H1 (cell line): ENCODE data around the gene IFIT5. TPM values are rescaled to one million over a fixed set of nuclear protein-coding genes. Genes with fewer than 3 reads are reported as not detected.

Experiments used
- CTCF ChIA-PET: fragments of 300-600 bp; sonication (Branson Sonifier 250); formaldehyde crosslinking; loops from one replicate; lab custom pipeline; 2021; ENCODE audit not compliant: partially characterized antibody; lab: Charles Lee
- POLR2A ChIA-PET: fragments of 300-600 bp; sonication (Branson Sonifier 250); formaldehyde crosslinking; loops from one replicate; lab custom pipeline; 2021; ENCODE audit warnings: inconsistent platforms; ENCODE audit not compliant: partially characterized antibody; lab: Charles Lee
- DNase-seq, 2 experiments: peaks; one replicate each; pipeline versions ENCODE4 v3.0.0 to v3.0.0-alpha.2; 2010 to 2022; ENCODE audit warnings: low spot score in 2 of 2, low read depth in 1 of 2, mixed read lengths in 1 of 2
- FAIRE-seq: peaks from 2 replicates; lab custom pipeline; 2011; peaks lifted over from hg19 to GRCh38; lab: Jason Lieb, UNC
- H2AFZ ChIP-seq: 2 replicates; pipeline ENCODE4 v1.8.1; 2012; ENCODE audit warnings: low read length, inconsistent platforms
- H2AK5ac ChIP-seq: 2 replicates; pipeline ENCODE4 v1.6.1; 2013; ENCODE audit warnings: low read depth, low read length
- H2BK120ac ChIP-seq: replicated peaks from 2 replicates; pipeline ENCODE3; 2013; ENCODE audit warnings: low read depth, low read length, inconsistent platforms
- H2BK12ac ChIP-seq: 2 replicates; pipeline ENCODE4 v1.6.1; 2013; ENCODE audit warnings: low read depth, low read length
- H2BK15ac ChIP-seq: 2 replicates; pipeline ENCODE4 v1.6.1; 2013; ENCODE audit warnings: low read length
- H2BK20ac ChIP-seq: 2 replicates; pipeline ENCODE4 v1.6.1; 2013; ENCODE audit warnings: low read length
- H2BK5ac ChIP-seq: 2 replicates; pipeline ENCODE4 v1.6.1; 2013; ENCODE audit warnings: low read depth, low read length
- H3K14ac ChIP-seq: 2 replicates; pipeline ENCODE4 v1.6.1; 2013; ENCODE audit warnings: inconsistent platforms; ENCODE audit not compliant: insufficient read length
- H3K18ac ChIP-seq: 2 replicates; pipeline ENCODE4 v1.6.1; 2013; ENCODE audit warnings: low read length; ENCODE audit errors: extremely low read depth
- H3K23ac ChIP-seq: 2 replicates; pipeline ENCODE4 v1.6.1; 2013; ENCODE audit warnings: inconsistent platforms; ENCODE audit not compliant: insufficient read length
- H3K23me2 ChIP-seq: 2 replicates; pipeline ENCODE4 v1.6.1; 2013; ENCODE audit warnings: low read depth, low read length
- H3K27ac ChIP-seq: 2 replicates; pipeline ENCODE4 v1.6.1; 2011; ENCODE audit warnings: low read depth, low read length, inconsistent platforms
- H3K27me3 ChIP-seq, 4 experiments: replicated peaks in 1 of 4; 1 replicate in 1 of 4; 2 replicates in 3 of 4; pipeline versions ENCODE4 v1.6.1 to v1.8.1; 2011 to 2013; ENCODE audit warnings: low read length in 3 of 4, mild to moderate bottlenecking in 3 of 4, inconsistent platforms in 2 of 4, mixed read lengths in 2 of 4, moderate library complexity in 1 of 4; ENCODE audit not compliant: control insufficient read depth in 3 of 4, insufficient read depth in 3 of 4; ENCODE audit errors: extremely low read depth in 1 of 4
- H3K36me3 ChIP-seq, 4 experiments: 2 replicates each; pipeline versions ENCODE4 v1.6.1 to v1.8.1; 2011 to 2013; ENCODE audit warnings: mild to moderate bottlenecking in 4 of 4, low read length in 3 of 4, moderate library complexity in 2 of 4, control low read depth in 1 of 4, inconsistent platforms in 1 of 4; ENCODE audit not compliant: insufficient read depth in 4 of 4, control insufficient read depth in 2 of 4
- H3K4ac ChIP-seq: replicated peaks from 2 replicates; pipeline ENCODE3; 2013; ENCODE audit warnings: low read length, low read depth, mixed read lengths, inconsistent platforms; ENCODE audit not compliant: insufficient read length
- H3K4me1 ChIP-seq, 4 experiments: replicated peaks in 1 of 4; 1 replicate in 1 of 4; 2 replicates in 3 of 4; pipeline versions ENCODE4 v1.6.1 to v1.8.1; 2011 to 2013; ENCODE audit warnings: low read length in 3 of 4, inconsistent platforms in 2 of 4, mixed read lengths in 1 of 4; ENCODE audit not compliant: insufficient read depth in 4 of 4, control insufficient read depth in 3 of 4
- H3K4me2 ChIP-seq, 2 experiments: 2 replicates each; pipeline versions ENCODE4 v1.6.1 to v1.8.1; 2011 to 2013; ENCODE audit warnings: low read depth in 2 of 2, low read length in 2 of 2, control low read depth in 1 of 2, inconsistent platforms in 1 of 2, mild to moderate bottlenecking in 1 of 2; ENCODE audit not compliant: insufficient read depth in 1 of 2
- H3K4me3 ChIP-seq, 4 experiments: fragments of 200-600, 300-600 bp in 1 of 4; sonication (generic), shearing (Covaris generic), sonication (Bioruptor Twin) in 1 of 4; 2 replicates each; pipeline versions ENCODE4 v1.5.1 to v1.8.1; 2011 to 2016; ENCODE audit warnings: low read length in 4 of 4, low read depth in 3 of 4, control low read depth in 2 of 4, inconsistent platforms in 2 of 4, mild to moderate bottlenecking in 2 of 4, mixed read lengths in 1 of 4, moderate library complexity in 1 of 4; ENCODE audit not compliant: insufficient read depth in 2 of 4; ENCODE audit errors: extremely low read depth in 1 of 4
- H3K56ac ChIP-seq: replicated peaks from 2 replicates; pipeline ENCODE3; 2013; ENCODE audit warnings: low read depth, mild to moderate bottlenecking, mixed read lengths, low read length, inconsistent platforms; ENCODE audit not compliant: insufficient read length
- H3K79me1 ChIP-seq: 2 replicates; pipeline ENCODE4 v1.6.1; 2013; ENCODE audit warnings: low read depth, low read length, control low read depth
- H3K79me2 ChIP-seq, 2 experiments: 2 replicates each; pipeline versions ENCODE4 v1.6.1 to v1.8.1; 2012 to 2013; ENCODE audit warnings: low read length in 2 of 2, mild to moderate bottlenecking in 2 of 2, inconsistent platforms in 1 of 2; ENCODE audit not compliant: insufficient read depth in 2 of 2, control insufficient read depth in 1 of 2
- H3K9ac ChIP-seq, 4 experiments: replicated peaks in 1 of 4; 1 replicate in 1 of 4; 2 replicates in 3 of 4; pipeline versions ENCODE4 v1.6.1 to v1.8.1; 2011 to 2013; ENCODE audit warnings: low read depth in 3 of 4, low read length in 3 of 4, control low read depth in 2 of 4, mild to moderate bottlenecking in 2 of 4, moderate library complexity in 2 of 4, inconsistent platforms in 1 of 4; ENCODE audit errors: extremely low read depth in 1 of 4
- H3K9me3 ChIP-seq, 2 experiments: 2 replicates each; pipeline versions ENCODE4 v1.6.1 to v1.8.1; 2012 to 2013; ENCODE audit warnings: mild to moderate bottlenecking in 2 of 2, moderate library complexity in 2 of 2, control low read depth in 1 of 2, inconsistent platforms in 1 of 2, low read depth in 1 of 2, low read length in 1 of 2, mixed read lengths in 1 of 2; ENCODE audit not compliant: insufficient read depth in 2 of 2
- H4K20me1 ChIP-seq, 2 experiments: replicated peaks in 1 of 2; 2 replicates each; pipeline versions ENCODE3 to v1.8.1; 2011 to 2013; ENCODE audit warnings: inconsistent platforms in 2 of 2, low read length in 2 of 2, mild to moderate bottlenecking in 1 of 2; ENCODE audit not compliant: insufficient read depth in 2 of 2, control insufficient read depth in 1 of 2
- H4K5ac ChIP-seq: 2 replicates; pipeline ENCODE4 v1.6.1; 2013; ENCODE audit warnings: low read length, low read depth, mixed read lengths, inconsistent platforms; ENCODE audit not compliant: insufficient read length
- H4K8ac ChIP-seq: 2 replicates; pipeline ENCODE4 v1.8.0; 2013; ENCODE audit warnings: mild to moderate bottlenecking, moderate library complexity, low read length, inconsistent platforms; ENCODE audit not compliant: insufficient read depth; ENCODE audit errors: extremely low read depth
- H4K91ac ChIP-seq: replicated peaks from 2 replicates; pipeline ENCODE3; 2013; ENCODE audit warnings: low read length, mixed read lengths, inconsistent platforms; ENCODE audit not compliant: insufficient read length
- CREB1 ChIP-seq: IDR thresholded peaks from 2 replicates; pipeline ENCODE4 v1.6.1; 2012; ENCODE audit warnings: inconsistent platforms
- CTCF ChIP-seq, 3 experiments: IDR thresholded peaks; 1 replicate in 2 of 3; 2 replicates in 1 of 3; pipeline versions ENCODE4 v1.5.1 to v1.6.1; 2011; ENCODE audit warnings: low read length in 3 of 3, mild to moderate bottlenecking in 3 of 3, inconsistent platforms in 2 of 3, low read depth in 1 of 3, moderate library complexity in 1 of 3; ENCODE audit not compliant: insufficient read depth in 1 of 3; ENCODE audit errors: control extremely low read depth in 1 of 3
- EP300 ChIP-seq, 2 experiments: IDR thresholded peaks; 1 replicate in 1 of 2; 2 replicates in 1 of 2; pipeline ENCODE4 v1.6.1; 2011 to 2012; ENCODE audit warnings: low read depth in 2 of 2, low read length in 2 of 2, mild to moderate bottlenecking in 2 of 2, borderline replicate concordance in 1 of 2, inconsistent platforms in 1 of 2, moderate library complexity in 1 of 2
- EZH2 ChIP-seq: fragments of 200-600 bp; sonication (generic); IDR thresholded peaks from 2 replicates; pipeline ENCODE4 v1.7.1; 2012; ENCODE audit warnings: low read depth, mild to moderate bottlenecking, moderate library complexity, low read length, inconsistent platforms; ENCODE audit not compliant: severe bottlenecking
- POU5F1 ChIP-seq: IDR thresholded peaks from 2 replicates; pipeline ENCODE4 v1.6.1; 2011; ENCODE audit warnings: low read depth, mild to moderate bottlenecking, low read length, moderate library complexity
- RAD21 ChIP-seq, 2 experiments: IDR thresholded peaks in 1 of 2; conservative IDR thresholded peaks in 1 of 2; 2 replicates each; pipeline ENCODE4 v1.6.1; 2011; ENCODE audit warnings: low read depth in 2 of 2, low read length in 2 of 2, improper control_type of control experiment in 1 of 2, inconsistent platforms in 1 of 2, mild to moderate bottlenecking in 1 of 2, moderate library complexity in 1 of 2
- TEAD4 ChIP-seq: IDR thresholded peaks from 2 replicates; pipeline ENCODE4 v1.6.1; 2012; ENCODE audit warnings: low read depth, low read length, inconsistent platforms, mixed read lengths
- WGBS, 2 experiments: shearing (Covaris generic) in 1 of 2; methylation state at CpG; one replicate each; pipeline versions ENCODE4 v1.1.6 to v1.1.7; 2013 to 2015; ENCODE audit warnings: low lambda C conversion rate in 2 of 2, mixed read lengths in 2 of 2, inconsistent platforms in 1 of 2, low coverage in 1 of 2, missing lambda C conversion rate in 1 of 2; ENCODE audit not compliant: insufficient replicate concordance in 2 of 2, insufficient coverage in 1 of 2, insufficient read length in 1 of 2; ENCODE audit errors: extremely low coverage in 1 of 2, missing lambda C conversion rate in 1 of 2; 5-methylcytosine and 5-hydroxymethylcytosine counted together
- polyA plus RNA-seq, 7 experiments: library from polyadenylated mRNA; depleted of rRNA in 3 of 7; stranded (reverse) in 5 of 7; unstranded in 2 of 7; fragments of >200 nt in 5 of 7; fragments of 200-250 nt in 2 of 7; gene quantifications; 1 replicate in 5 of 7; 2 replicates in 1 of 7; 4 replicates in 1 of 7; pipeline versions ENCODE4 v1.2.1 to v1.2.3, GENCODE V29; 2011 to 2013; ENCODE audit warnings: missing spikeins in 2 of 7, mixed read lengths in 2 of 7
- total RNA-seq: library from RNA; stranded (reverse); fragmentation: NEBNext Ultra II Directional; extraction: Animal tissue kit (Norgen Biotek cat#: 25700); gene quantifications from 2 replicates; pipeline ENCODE4 v1.2.1, GENCODE V29; 2021

Gene IFIT5
- total and polyA plus RNA-seq, 2 of the 8 experiments (the other 6 are each of a cell fraction or from before 2014, with no cell fraction given): 0.94 to 2.6 TPM

- Histone ChIP-seq H4K91ac (no peak overlapping the region), H2BK12ac (no peak overlapping the region), H2BK15ac (no peak overlapping the region), H3K4ac (no peak overlapping the region), H3K9ac (no peak overlapping the region), H3K14ac (no peak overlapping the region), H4K8ac (no peak overlapping the region), H3K9me3 (no peaks in the 10 kb centered on the region), H3K27me3 (no peaks in the 10 kb centered on the region), H4K20me1 (no peaks in the 10 kb centered on the region), H3K4me1 (peaks cover 0 to 5% (median 3%) of the 10 kb centered on the region in 4 experiments; a peak in 2 of 7 replicates), H3K4me3 (no peak overlapping the region), H2BK20ac (no peak overlapping the region), H2AK5ac (no peak overlapping the region), H3K36me3 (no peaks in the 10 kb centered on the region), H2BK5ac (no peak overlapping the region), H3K79me2 (no peaks in the 10 kb centered on the region), H4K5ac (no peak overlapping the region), H2AFZ (no peak overlapping the region), H3K23me2 (no peaks in the 10 kb centered on the region; the same call in 1 of the 2 replicates), H3K4me2 (no peak overlapping the region), H3K56ac (no peak overlapping the region), H3K79me1 (no peaks in the 10 kb centered on the region), H3K23ac (no peak overlapping the region), H3K27ac (no peak overlapping the region), H2BK120ac (no peak overlapping the region), H3K18ac (no peak overlapping the region)
- ChIA-PET CTCF (interaction anchor here (0.6 to 5.8 kb wide), 14 partner anchors 9 to 358 kb away, joined by 3 to 30 read pairs (median 4); partner anchors contain the start of gene IFIT2), POLR2A (interaction anchor here (0.6 kb wide), 1 partner anchor 311 kb away, joined by 3 read pairs; no protein-coding TSS in a partner anchor)
- FAIRE-seq: no peak
- TF ChIP-seq CTCF (IDR thresholded peaks at IDR 0.05; ENCODE audit: control extremely low read depth in 1 of 3, insufficient read depth in 1 of 3, low read depth in 1 of 3, low read length in 3 of 3) (peak in 2 of 3 experiments; percentile 50 to 58; a peak in 3 of 4 replicates), RAD21 (IDR thresholded peaks at IDR 0.05 in 1 of 2, conservative IDR thresholded peaks at IDR 0.05 in 1 of 2; ENCODE audit: low read depth in 2 of 2, low read length in 2 of 2) (peak; percentile 79 to 87), TEAD4 (no peak), POU5F1 (no peak), EP300 (IDR thresholded peaks at IDR 0.05; ENCODE audit: borderline replicate concordance in 1 of 2, low read depth in 2 of 2, low read length in 2 of 2) (no peak), EZH2 (no peak), CREB1 (no peak)
- DNase-seq: no peak
- 83% methylated on average over 1 of the region's 1 CpG; no CpG with 5 or more reads in 1 of the 2 experiments for WGBS, 2 experiments
Measured at GRCh38 chr10:89389254-89389653, 25.1 kb upstream of the IFIT5 start.
